ENCODE measurements around the gene DKK2. TPM values are rescaled to one million over a fixed set of nuclear protein-coding genes. Genes with fewer than 3 reads are reported as not detected.
A peak's percentile ranks its signal among the peaks of the same experiment; 100 is the strongest.

Gene DKK2
- total and polyA plus RNA-seq, 2 donors from 2014 or later = 0.19 to 0.22 TPM

DNA sequence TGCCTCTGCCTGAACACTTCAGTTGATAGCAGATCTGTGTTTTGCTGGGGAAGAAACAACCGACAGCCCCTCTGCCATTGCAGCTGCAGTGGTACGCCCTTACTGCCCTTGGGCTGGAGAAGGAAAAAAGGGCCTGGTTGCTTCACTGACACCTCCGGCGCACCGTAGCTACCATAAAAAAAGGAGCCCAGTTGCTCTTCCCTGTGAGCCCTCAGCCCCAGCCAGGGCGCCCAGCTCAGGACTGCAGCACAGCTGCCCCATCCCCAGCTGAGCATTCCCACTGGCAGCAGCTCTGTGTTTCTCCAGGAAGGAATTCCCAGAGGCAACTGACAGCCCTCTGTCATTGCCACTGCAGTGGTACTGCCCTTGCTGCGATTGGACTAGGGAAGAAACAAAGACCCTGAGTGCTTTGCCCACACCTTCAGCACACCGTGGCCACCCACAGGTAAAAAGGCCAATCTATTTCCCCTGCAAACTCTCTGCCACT lies 142.7 kb downstream of the DKK2 start:
- Histone ChIP-seq H3K9ac (ENCODE audit: low read length in 3 of 3) (no peak overlapping the region), H3K4me3 (ENCODE audit: low read length in 3 of 3) (no peak overlapping the region), H3K36me3 (ENCODE audit: control insufficient read depth in 2 of 3, insufficient read depth in 3 of 3, low read length in 3 of 3) (no peaks in the 10 kb centered on the region), H3K9me3 (ENCODE audit: control insufficient read depth in 2 of 3, insufficient read depth in 1 of 3, low read length in 3 of 3) (no peaks in the 10 kb centered on the region), H3K27ac (ENCODE audit: low read depth in 2 of 2, low read length in 2 of 2) (no peak overlapping the region), H3K27me3 (ENCODE audit: control insufficient read depth, insufficient read depth, low read length) (no peaks in the 10 kb centered on the region), H3K4me1 (ENCODE audit: control insufficient read depth in 2 of 3, insufficient read depth in 2 of 3, low read depth in 1 of 3, low read length in 3 of 3) (no peaks in the 10 kb centered on the region)
- FAIRE-seq (no peak), DNase-seq (peak in 1 of 5 donors; percentile 28)
- intact Hi-C loops (cut with DNase I) = no loop called here
- TF ChIP-seq, protein P1, sequence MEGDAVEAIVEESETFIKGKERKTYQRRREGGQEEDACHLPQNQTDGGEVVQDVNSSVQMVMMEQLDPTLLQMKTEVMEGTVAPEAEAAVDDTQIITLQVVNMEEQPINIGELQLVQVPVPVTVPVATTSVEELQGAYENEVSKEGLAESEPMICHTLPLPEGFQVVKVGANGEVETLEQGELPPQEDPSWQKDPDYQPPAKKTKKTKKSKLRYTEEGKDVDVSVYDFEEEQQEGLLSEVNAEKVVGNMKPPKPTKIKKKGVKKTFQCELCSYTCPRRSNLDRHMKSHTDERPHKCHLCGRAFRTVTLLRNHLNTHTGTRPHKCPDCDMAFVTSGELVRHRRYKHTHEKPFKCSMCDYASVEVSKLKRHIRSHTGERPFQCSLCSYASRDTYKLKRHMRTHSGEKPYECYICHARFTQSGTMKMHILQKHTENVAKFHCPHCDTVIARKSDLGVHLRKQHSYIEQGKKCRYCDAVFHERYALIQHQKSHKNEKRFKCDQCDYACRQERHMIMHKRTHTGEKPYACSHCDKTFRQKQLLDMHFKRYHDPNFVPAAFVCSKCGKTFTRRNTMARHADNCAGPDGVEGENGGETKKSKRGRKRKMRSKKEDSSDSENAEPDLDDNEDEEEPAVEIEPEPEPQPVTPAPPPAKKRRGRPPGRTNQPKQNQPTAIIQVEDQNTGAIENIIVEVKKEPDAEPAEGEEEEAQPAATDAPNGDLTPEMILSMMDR (IDR thresholded peaks at IDR 0.05; ENCODE audit: borderline replicate concordance, extremely low read depth, insufficient read depth) = no peak

DNA sequence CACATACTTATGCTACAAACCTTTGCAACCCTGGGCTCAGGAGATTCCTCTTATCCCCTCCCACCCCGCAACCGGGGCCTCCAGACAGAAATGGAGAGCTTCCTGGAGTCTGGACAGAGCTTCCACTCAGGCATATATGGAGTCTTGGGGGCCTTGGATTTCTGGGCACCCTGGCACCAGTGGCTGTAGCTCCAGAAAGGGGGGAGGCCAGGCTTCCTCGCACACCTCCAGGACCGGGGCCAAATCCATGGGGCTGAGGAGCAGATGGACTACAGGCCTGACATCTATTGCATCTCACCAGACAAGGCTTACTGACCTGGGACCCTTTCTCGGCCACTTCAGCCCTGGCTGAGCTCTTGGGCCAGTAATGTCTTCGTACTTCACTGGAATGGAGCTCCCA lies 143.3 kb downstream of the DKK2 start:
- Histone ChIP-seq H3K9me3 (ENCODE audit: control insufficient read depth in 2 of 3, insufficient read depth in 1 of 3, low read length in 3 of 3) (no peaks in the 10 kb centered on the region), H3K4me1 (ENCODE audit: control insufficient read depth in 2 of 3, insufficient read depth in 2 of 3, low read depth in 1 of 3, low read length in 3 of 3) (no peaks in the 10 kb centered on the region), H3K27ac (ENCODE audit: low read depth in 2 of 2, low read length in 2 of 2) (no peak overlapping the region), H3K36me3 (ENCODE audit: control insufficient read depth in 2 of 3, insufficient read depth in 3 of 3, low read length in 3 of 3) (no peaks in the 10 kb centered on the region), H3K9ac (ENCODE audit: low read length in 3 of 3) (no peak overlapping the region), H3K27me3 (ENCODE audit: control insufficient read depth, insufficient read depth, low read length) (no peaks in the 10 kb centered on the region), H3K4me3 (ENCODE audit: low read length in 3 of 3) (no peak overlapping the region)
- intact Hi-C loops (cut with DNase I) = no loop called here
- no peak for FAIRE-seq
- TF ChIP-seq, protein P1 (IDR thresholded peaks at IDR 0.05; ENCODE audit: borderline replicate concordance, extremely low read depth, insufficient read depth) = no peak
- peak in 1 of 5 donors; percentile 27 for DNase-seq

DNA sequence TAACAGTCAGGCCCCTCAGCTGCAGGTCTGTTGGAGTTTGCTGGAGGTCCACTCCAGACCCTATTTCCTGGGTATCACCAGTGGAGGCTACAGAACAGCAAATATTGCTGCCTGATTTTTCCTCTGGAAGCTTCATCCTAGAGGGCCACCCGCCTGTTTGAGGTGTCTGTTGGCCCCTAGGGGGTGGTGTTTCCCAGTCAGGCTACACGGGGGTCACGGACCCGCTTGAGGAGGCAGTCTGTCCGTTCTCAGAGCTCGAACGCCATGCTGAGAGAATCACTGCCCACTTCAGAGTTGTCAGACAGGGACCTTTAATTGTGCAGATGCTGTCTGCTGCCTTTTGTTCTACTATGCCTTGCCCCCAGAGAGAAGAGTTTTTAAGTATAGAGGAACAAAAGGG lies 160.8 kb downstream of the DKK2 start:
- intact Hi-C loops (cut with DNase I) = no loop called here
- H3K9ac ChIP-seq (ENCODE audit: low read length in 3 of 3) = no peak overlapping the region
- H3K27ac ChIP-seq (ENCODE audit: low read depth in 2 of 2, low read length in 2 of 2) = no peak overlapping the region
- no peaks in the 10 kb centered on the region for H3K9me3 ChIP-seq (ENCODE audit: control insufficient read depth in 2 of 3, insufficient read depth in 1 of 3, low read length in 3 of 3)
- TF ChIP-seq, protein P1 (IDR thresholded peaks at IDR 0.05; ENCODE audit: borderline replicate concordance, extremely low read depth, insufficient read depth) = no peak
- H3K4me1 ChIP-seq (ENCODE audit: control insufficient read depth in 2 of 3, insufficient read depth in 2 of 3, low read depth in 1 of 3, low read length in 3 of 3) = no peaks in the 10 kb centered on the region
- no peaks in the 10 kb centered on the region for H3K27me3 ChIP-seq (ENCODE audit: control insufficient read depth, insufficient read depth, low read length)
- H3K4me3 ChIP-seq (ENCODE audit: low read length in 3 of 3) = no peak overlapping the region
- H3K36me3 ChIP-seq (ENCODE audit: control insufficient read depth in 2 of 3, insufficient read depth in 3 of 3, low read length in 3 of 3) = no peaks in the 10 kb centered on the region
- FAIRE-seq = no peak
- no peak for DNase-seq
